ENCODE results near the gene PNPT1. TPM values are rescaled to one million over a fixed set of nuclear protein-coding genes. Genes with fewer than 3 reads are reported as not detected.
"Not testable (repeated sequence)": the region's sequence is repeated elsewhere in the genome, so short reads cannot be mapped to it uniquely, and the experiment has no call there.

Gene PNPT1
- polyA plus RNA-seq, 1 donor, result 25.9 TPM

DNA sequence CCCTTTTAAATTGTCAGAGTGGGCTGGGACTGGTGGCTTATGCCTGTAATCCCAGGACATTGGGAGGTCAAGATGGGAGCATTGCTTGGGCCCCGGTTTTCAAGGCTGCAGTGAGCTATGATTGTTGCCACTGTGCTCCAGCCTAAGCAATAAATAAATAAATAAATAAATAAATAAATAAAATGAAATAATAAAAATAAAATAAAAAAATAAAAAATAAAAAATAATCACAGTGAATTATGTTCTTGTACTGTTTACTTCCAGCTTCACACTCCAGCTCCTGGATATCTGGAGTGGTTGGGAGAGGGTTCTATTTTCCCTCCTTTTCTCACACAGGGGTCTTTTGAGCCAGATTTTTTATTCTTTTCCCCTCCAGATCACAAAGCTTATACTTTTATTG, 26.2 kb upstream of the PNPT1 start:
- Histone ChIP-seq H3K4me1 (ENCODE audit: control insufficient read depth, insufficient read depth, low read length) (peaks cover 18% of the 10 kb centered on the region), H3K27ac (ENCODE audit: low read length) (no peak overlapping the region), H3K9me3 (ENCODE audit: control insufficient read depth, low read depth, low read length) (no peaks in the 10 kb centered on the region), H3K36me3 (ENCODE audit: control insufficient read depth, insufficient read depth, low read length) (no peaks in the 10 kb centered on the region), H3K27me3 (ENCODE audit: control insufficient read depth, insufficient read depth, low read length) (no peaks in the 10 kb centered on the region), H3K4me3 (ENCODE audit: low read length) (no peak overlapping the region)
- no peak for DNase-seq
- 89% methylated on average over 1 of the region's 1 CpG for WGBS (ENCODE audit: insufficient coverage, low lambda C conversion rate)

- H3K27ac ChIP-seq (ENCODE audit: low read length), result no peak overlapping the region
- H3K27me3 ChIP-seq (ENCODE audit: control insufficient read depth, insufficient read depth, low read length), result no peaks in the 10 kb centered on the region
- peaks cover 31% of the 10 kb centered on the region for H3K4me1 ChIP-seq (ENCODE audit: control insufficient read depth, insufficient read depth, low read length)
- peak; percentile 47 to 55 for DNase-seq
- no peaks in the 10 kb centered on the region for H3K36me3 ChIP-seq (ENCODE audit: control insufficient read depth, insufficient read depth, low read length)
- no peak overlapping the region for H3K4me3 ChIP-seq (ENCODE audit: low read length)
- H3K9me3 ChIP-seq (ENCODE audit: control insufficient read depth, low read depth, low read length), result no peaks in the 10 kb centered on the region
- WGBS (ENCODE audit: insufficient coverage, low lambda C conversion rate), result 0% methylated on average over 2 of the region's 11 CpGs
Observed at GRCh38 chr2:55718165-55719008, 24.7 kb upstream of the PNPT1 start.

DNA sequence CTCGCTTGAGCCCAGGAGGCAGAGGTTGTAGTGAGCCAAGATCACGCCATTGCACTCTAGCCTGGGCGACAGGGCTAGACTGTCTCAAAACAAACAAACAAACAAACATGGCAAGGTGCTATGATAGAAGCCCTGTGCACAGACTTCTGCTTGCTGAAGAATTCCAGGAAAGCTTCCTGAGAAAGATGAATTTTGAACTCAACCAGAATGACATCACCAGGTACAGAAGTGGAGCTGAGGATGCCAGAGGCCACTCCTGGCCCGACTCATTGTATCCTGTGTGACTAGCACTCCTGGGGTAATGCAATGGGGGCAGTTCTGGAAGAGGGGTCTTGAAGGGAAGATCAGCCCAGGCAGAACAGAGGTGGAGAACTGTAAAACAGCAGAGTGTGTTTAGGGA, 22.0 kb upstream of the PNPT1 start:
- DNase-seq, result peak; percentile 50 to 73
- no peak overlapping the region for H3K4me3 ChIP-seq (ENCODE audit: low read length)
- no peaks in the 10 kb centered on the region for H3K27me3 ChIP-seq (ENCODE audit: control insufficient read depth, insufficient read depth, low read length)
- no peaks in the 10 kb centered on the region for H3K9me3 ChIP-seq (ENCODE audit: control insufficient read depth, low read depth, low read length)
- whole genome bisulfite sequencing (ENCODE audit: insufficient coverage, low lambda C conversion rate), result no CpG with 5 or more reads among the region's 4 CpGs
- peaks cover 42% of the 10 kb centered on the region for H3K4me1 ChIP-seq (ENCODE audit: control insufficient read depth, insufficient read depth, low read length)
- peak overlapping the region; percentile 74 for H3K27ac ChIP-seq (ENCODE audit: low read length)
- H3K36me3 ChIP-seq (ENCODE audit: control insufficient read depth, insufficient read depth, low read length), result no peaks in the 10 kb centered on the region

DNA sequence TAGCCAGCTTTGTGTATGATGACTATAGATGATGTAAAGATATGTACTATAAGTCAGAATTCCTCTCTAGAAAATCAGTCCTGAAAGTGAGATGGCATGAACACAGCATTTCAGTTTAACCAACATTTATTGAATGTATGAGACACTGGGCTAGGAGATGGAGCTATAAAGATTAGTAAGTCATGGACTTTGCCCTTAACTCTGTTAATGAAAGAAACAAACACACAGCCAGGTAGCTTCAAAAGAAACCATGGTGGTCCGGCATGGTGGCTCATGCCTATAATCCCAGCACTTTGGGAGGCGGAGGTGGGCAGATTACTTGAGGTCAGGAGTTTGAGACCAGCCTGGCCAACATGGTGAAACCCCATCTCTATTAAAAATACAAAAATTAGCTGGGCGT, 21.5 kb upstream of the PNPT1 start:
- WGBS (ENCODE audit: insufficient coverage, low lambda C conversion rate), result no CpG with 5 or more reads among the region's 3 CpGs
- peak overlapping the region; percentile 74 for H3K27ac ChIP-seq (ENCODE audit: low read length)

DNA sequence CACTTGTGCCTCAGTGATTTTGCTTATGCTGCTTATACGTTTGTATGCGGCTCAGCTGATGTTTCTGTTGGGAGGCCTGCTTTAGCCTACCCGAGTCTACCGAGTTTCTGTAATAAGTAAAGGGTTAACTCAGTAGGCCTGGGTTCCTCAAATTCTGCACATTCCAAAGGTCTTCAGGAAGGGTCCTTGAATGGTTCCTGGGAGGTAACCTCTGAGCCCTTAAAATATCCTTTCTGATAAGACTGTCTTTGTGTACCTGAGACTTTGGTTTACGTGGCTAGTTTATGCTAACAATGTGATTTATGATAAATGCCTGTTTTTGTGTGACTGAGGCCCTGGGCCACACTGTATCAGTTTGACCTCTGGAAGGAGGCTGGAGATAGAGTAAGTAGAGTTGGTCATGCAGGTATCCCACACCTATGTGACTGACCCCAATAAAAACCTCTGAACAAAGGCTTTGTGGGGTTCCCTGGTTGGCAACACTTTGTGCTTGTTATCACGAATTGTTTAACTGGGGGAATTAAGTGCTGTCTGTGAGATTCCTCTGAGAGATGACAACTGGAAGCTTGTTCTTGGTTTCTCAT, 18.9 kb upstream of the PNPT1 start:
- Histone ChIP-seq H3K27me3 (ENCODE audit: control insufficient read depth, insufficient read depth, low read length) (no peaks in the 10 kb centered on the region), H3K36me3 (ENCODE audit: control insufficient read depth, insufficient read depth, low read length) (no peaks in the 10 kb centered on the region), H3K4me3 (ENCODE audit: low read length) (no peak overlapping the region), H3K4me1 (ENCODE audit: control insufficient read depth, insufficient read depth, low read length) (peaks cover 35% of the 10 kb centered on the region), H3K9me3 (ENCODE audit: control insufficient read depth, low read depth, low read length) (no peaks in the 10 kb centered on the region), H3K27ac (ENCODE audit: low read length) (peak overlapping the region; percentile 63)
- no CpG with 5 or more reads among the region's 6 CpGs for WGBS (ENCODE audit: insufficient coverage, low lambda C conversion rate)
- peak; percentile 87 to 95 for DNase-seq

More for the DNA sequence above, 21.5 kb upstream of the PNPT1 start:
- not testable (repeated sequence) for H3K27me3 ChIP-seq (ENCODE audit: control insufficient read depth, insufficient read depth, low read length); H3K4me3 ChIP-seq (ENCODE audit: low read length); H3K36me3 ChIP-seq (ENCODE audit: control insufficient read depth, insufficient read depth, low read length); H3K9me3 ChIP-seq (ENCODE audit: control insufficient read depth, low read depth, low read length)
- H3K4me1 ChIP-seq (ENCODE audit: control insufficient read depth, insufficient read depth, low read length), result peaks cover 42% of the 10 kb centered on the region
- DNase-seq, result peak; percentile 67 to 86

DNA sequence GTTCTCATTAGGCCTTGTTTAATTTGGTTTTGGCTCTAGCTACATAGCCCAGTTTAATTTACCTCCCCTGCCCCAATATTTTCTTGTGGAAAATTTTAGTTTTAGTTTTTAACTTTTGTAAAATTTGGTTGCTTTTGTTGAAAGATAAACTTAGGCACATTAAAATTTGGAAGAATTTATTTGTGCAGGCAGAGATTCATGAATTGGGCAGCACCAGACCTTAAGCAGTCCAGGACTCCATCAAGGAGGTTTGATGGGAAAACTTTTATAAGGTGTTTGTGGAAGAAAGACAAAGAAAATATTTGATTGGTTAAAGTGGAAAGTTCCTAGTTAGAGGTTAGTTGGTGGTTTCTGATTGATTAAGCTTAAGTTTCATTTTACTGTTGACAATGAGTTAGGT, 16.4 kb upstream of the PNPT1 start:
- DNase-seq, result no peak
- no peaks in the 10 kb centered on the region for H3K9me3 ChIP-seq (ENCODE audit: control insufficient read depth, low read depth, low read length)
- no peak overlapping the region for H3K27ac ChIP-seq (ENCODE audit: low read length)
- H3K27me3 ChIP-seq (ENCODE audit: control insufficient read depth, insufficient read depth, low read length), result no peaks in the 10 kb centered on the region
- no peak overlapping the region for H3K4me3 ChIP-seq (ENCODE audit: low read length)
- peaks cover 26% of the 10 kb centered on the region for H3K4me1 ChIP-seq (ENCODE audit: control insufficient read depth, insufficient read depth, low read length)
- no peaks in the 10 kb centered on the region for H3K36me3 ChIP-seq (ENCODE audit: control insufficient read depth, insufficient read depth, low read length)

GRCh38 chr2:55707751-55708150, 14.1 kb upstream of the PNPT1 start:
- Histone ChIP-seq H3K4me1 (ENCODE audit: control insufficient read depth, insufficient read depth, low read length) (peaks cover 7% of the 10 kb centered on the region), H3K27ac (ENCODE audit: low read length) (no peak overlapping the region), H3K4me3 (ENCODE audit: low read length) (no peak overlapping the region), H3K9me3 (ENCODE audit: control insufficient read depth, low read depth, low read length) (no peaks in the 10 kb centered on the region), H3K27me3 (ENCODE audit: control insufficient read depth, insufficient read depth, low read length) (no peaks in the 10 kb centered on the region), H3K36me3 (ENCODE audit: control insufficient read depth, insufficient read depth, low read length) (no peaks in the 10 kb centered on the region)
- DNase-seq, result no peak
- no CpG with 5 or more reads among the region's 1 CpG for WGBS (ENCODE audit: insufficient coverage, low lambda C conversion rate)

DNA sequence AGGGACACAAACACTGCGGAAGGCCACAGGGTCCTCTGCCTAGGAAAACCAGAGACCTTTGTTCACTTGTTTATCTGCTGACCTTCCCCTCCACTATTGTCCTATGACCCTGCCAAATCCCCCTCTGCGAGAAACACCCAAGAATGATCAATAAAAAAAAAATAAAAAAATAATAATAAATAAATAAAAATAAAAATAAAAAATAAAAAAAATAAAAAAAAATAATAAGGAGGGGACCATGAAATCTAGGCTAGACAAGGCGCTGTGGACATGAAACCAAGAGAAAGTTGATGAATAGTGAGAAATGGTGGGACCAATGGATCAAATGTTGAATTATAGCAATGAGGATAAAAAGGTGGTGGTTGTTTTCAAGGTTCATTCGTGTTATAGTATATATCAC, 12.6 kb upstream of the PNPT1 start:
- H3K9me3 ChIP-seq (ENCODE audit: control insufficient read depth, low read depth, low read length); H3K4me3 ChIP-seq (ENCODE audit: low read length); H3K27me3 ChIP-seq (ENCODE audit: control insufficient read depth, insufficient read depth, low read length); H3K4me1 ChIP-seq (ENCODE audit: control insufficient read depth, insufficient read depth, low read length); H3K27ac ChIP-seq (ENCODE audit: low read length); DNase-seq; H3K36me3 ChIP-seq (ENCODE audit: control insufficient read depth, insufficient read depth, low read length): not testable (repeated sequence)
- WGBS (ENCODE audit: insufficient coverage, low lambda C conversion rate), result 60% methylated on average over 2 of the region's 4 CpGs

DNA sequence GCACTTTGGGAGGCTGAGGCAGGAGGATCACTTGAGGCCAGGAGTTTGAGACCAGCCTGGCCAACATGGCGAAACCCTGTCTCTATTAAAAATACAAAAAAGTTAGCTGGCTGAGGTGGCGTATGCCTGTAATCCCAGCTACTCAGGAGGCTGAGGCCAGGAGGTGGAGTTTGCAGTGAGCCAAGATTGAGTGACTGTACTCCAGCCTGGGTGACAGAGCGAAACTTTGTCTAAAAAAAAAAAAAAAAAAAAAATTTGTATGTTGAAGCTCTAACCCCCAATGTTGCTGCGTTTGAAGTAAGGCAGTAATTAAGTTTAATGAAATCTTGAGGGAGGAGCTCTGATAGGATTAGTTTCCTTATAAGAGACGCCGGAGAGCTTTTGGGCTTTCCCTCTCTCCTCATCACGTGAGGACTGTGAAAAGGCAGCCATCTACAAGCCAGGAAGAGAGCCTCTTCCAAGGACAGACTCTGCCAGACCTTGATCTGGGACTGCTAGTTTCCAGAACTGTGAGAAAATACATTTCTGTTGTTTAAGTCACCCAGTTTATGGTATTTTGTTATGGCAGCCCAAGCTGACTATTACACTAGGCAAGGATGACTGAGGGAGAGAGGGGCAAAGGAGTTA, 11.5 kb upstream of the PNPT1 start:
- WGBS (ENCODE audit: insufficient coverage, low lambda C conversion rate), result no CpG with 5 or more reads among the region's 7 CpGs
- H3K4me1 ChIP-seq (ENCODE audit: control insufficient read depth, insufficient read depth, low read length), result no peaks in the 10 kb centered on the region
- no peaks in the 10 kb centered on the region for H3K9me3 ChIP-seq (ENCODE audit: control insufficient read depth, low read depth, low read length)
- H3K27ac ChIP-seq (ENCODE audit: low read length), result no peak overlapping the region
- no peaks in the 10 kb centered on the region for H3K27me3 ChIP-seq (ENCODE audit: control insufficient read depth, insufficient read depth, low read length)
- DNase-seq, result no peak
- H3K36me3 ChIP-seq (ENCODE audit: control insufficient read depth, insufficient read depth, low read length), result no peaks in the 10 kb centered on the region
- no peak overlapping the region for H3K4me3 ChIP-seq (ENCODE audit: low read length)

GRCh38 chr2:55703350-55703749, 9.7 kb upstream of the PNPT1 start:
- Histone ChIP-seq H3K4me1 (ENCODE audit: control insufficient read depth, insufficient read depth, low read length) (no peaks in the 10 kb centered on the region), H3K9me3 (ENCODE audit: control insufficient read depth, low read depth, low read length) (no peaks in the 10 kb centered on the region), H3K27ac (ENCODE audit: low read length) (no peak overlapping the region), H3K36me3 (ENCODE audit: control insufficient read depth, insufficient read depth, low read length) (no peaks in the 10 kb centered on the region), H3K4me3 (ENCODE audit: low read length) (no peak overlapping the region), H3K27me3 (ENCODE audit: control insufficient read depth, insufficient read depth, low read length) (no peaks in the 10 kb centered on the region)
- DNase-seq, result no peak
- WGBS (ENCODE audit: insufficient coverage, low lambda C conversion rate), result no CpG with 5 or more reads among the region's 4 CpGs
